Breast epithelium (tissue), 4 donors: ENCODE measurements around the gene ABHD6. TPM values are rescaled to one million over a fixed set of nuclear protein-coding genes. Genes with fewer than 3 reads are reported as not detected.
"Not testable (repeated sequence)": the region's sequence is repeated elsewhere in the genome, so short reads cannot be mapped to it uniquely, and the experiment has no call there.

Experiments used
- DNase-seq, 2 donors: peaks; one replicate each; pipeline ENCODE4 v3.0.0-alpha.2; 2019; ENCODE audit warnings: low spot score in 2 of 2
- H3K27ac ChIP-seq, 2 donors: fragments of 200-600 bp; sonication (generic) in 1 of 2; one replicate each; pipeline ENCODE4 v1.5.1; 2016 to 2019; ENCODE audit warnings: mild to moderate bottlenecking in 1 of 2
- H3K27me3 ChIP-seq, 2 donors: fragments of 200-600 bp; sonication (generic) in 1 of 2; one replicate each; pipeline versions ENCODE4 v1.5.1 to v1.6.0; 2017 to 2019; ENCODE audit warnings: control low read depth in 1 of 2, mild to moderate bottlenecking in 1 of 2
- H3K36me3 ChIP-seq: fragments of 200-600 bp; one replicate; pipeline ENCODE4 v1.5.1; 2019
- H3K4me1 ChIP-seq, 2 donors: fragments of 200-600 bp; sonication (generic); one replicate each; pipeline ENCODE4 v1.5.1; 2016 to 2019; ENCODE audit warnings: control low read depth in 1 of 2
- H3K4me3 ChIP-seq, 3 donors: fragments of 200-600 bp; sonication (generic); 1 replicate in 2 of 3; 2 replicates in 1 of 3; pipeline ENCODE4 v1.5.1; 2016 to 2019; ENCODE audit warnings: mild to moderate bottlenecking in 3 of 3, moderate library complexity in 2 of 3
- H3K9me3 ChIP-seq, 2 donors: fragments of 200-600 bp; sonication (generic) in 1 of 2; one replicate each; pipeline ENCODE4 v1.5.1; 2016 to 2019; ENCODE audit warnings: control low read depth in 1 of 2
- POLR2A ChIP-seq: fragments of 450-650 bp; IDR thresholded peaks from one replicate; pipeline ENCODE4 v1.6.1; 2016; ENCODE audit warnings: antibody characterized with exemption, mild to moderate bottlenecking, moderate library complexity
- POLR2AphosphoS5 ChIP-seq, 3 donors: sonication (generic); formaldehyde crosslinking; IDR thresholded peaks; one replicate each; pipeline ENCODE4 v1.6.1; 2017; ENCODE audit warnings: antibody characterized with exemption in 3 of 3
- intact Hi-C: fragments of 100-400 bp; cut with DNase I; formaldehyde crosslinking; loops from one replicate; pipeline ENCODE4 v1.15.1; 2023; ENCODE audit warnings: low total_unique reads
- total RNA-seq, 3 donors: library from RNA; depleted of rRNA; stranded (reverse); fragments of >200 nt; gene quantifications; one replicate each; pipeline ENCODE4 v1.1.0, GENCODE V29; 2016
- TF ChIP-seq, protein P1 (sequence below), 3 donors: fragments of 450-650 bp; IDR thresholded peaks; one replicate each; pipeline ENCODE4 v1.5.1; 2016 to 2017; ENCODE audit warnings: antibody characterized with exemption in 3 of 3, mild to moderate bottlenecking in 3 of 3, moderate library complexity in 3 of 3

The ABHD6 gene
- total RNA-seq, 3 donors from 2014 or later, result 10.2 to 22.2 (median 13.4) TPM

DNA sequence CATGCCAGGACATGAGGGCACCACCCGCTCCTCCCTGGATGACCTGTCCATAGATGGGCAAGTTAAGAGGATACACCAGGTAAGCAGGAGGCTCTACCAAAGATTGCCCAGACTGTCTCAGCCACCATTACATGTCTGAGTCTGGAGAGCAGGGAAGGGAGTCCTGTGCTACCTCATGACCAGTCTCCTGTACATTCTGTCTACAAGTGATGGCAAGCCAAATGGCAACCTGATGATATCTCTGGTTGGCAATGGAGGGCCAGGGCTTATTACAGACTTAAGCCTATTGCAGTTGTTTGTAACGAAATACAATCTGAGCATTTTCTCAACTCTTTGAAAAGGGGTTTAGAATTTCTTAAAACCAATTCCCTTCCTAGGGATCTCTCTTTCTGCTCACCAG lies 31.8 kb downstream of the ABHD6 start:
- TF ChIP-seq POLR2A, result no peak
- Histone ChIP-seq H3K4me1 (no peaks in the 10 kb centered on the region), H3K36me3 (no peaks in the 10 kb centered on the region), H3K9me3 (no peaks in the 10 kb centered on the region), H3K4me3 (no peak overlapping the region), H3K27me3 (no peaks in the 10 kb centered on the region), H3K27ac (no peak overlapping the region)
- intact Hi-C loops, result no loop called here
- DNase-seq, result no peak

DNA sequence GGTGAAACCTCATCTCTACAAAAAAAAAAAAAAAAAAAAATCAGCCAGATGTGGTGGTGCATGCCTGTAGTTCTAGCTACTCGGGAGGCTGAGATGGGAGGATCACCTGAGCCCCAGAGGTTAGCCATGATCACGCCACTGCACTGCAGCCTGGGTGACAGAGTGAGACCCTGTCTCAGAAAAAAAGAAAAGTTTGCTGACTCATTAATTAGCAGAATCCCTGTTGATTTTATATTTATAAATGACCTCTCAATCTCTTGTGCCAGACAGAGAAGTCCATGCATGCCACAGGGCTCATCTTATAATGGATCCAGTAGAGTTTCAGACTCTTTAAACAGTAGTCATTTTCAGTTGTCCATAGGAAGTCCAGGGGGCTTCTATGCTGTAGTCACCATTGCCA lies 32.9 kb downstream of the ABHD6 start:
- no peaks in the 10 kb centered on the region for H3K36me3 ChIP-seq
- no peak overlapping the region for H3K4me3 ChIP-seq
- no peaks in the 10 kb centered on the region for H3K4me1 ChIP-seq
- H3K9me3 ChIP-seq, result no peaks in the 10 kb centered on the region
- H3K27ac ChIP-seq, result no peak overlapping the region
- TF ChIP-seq POLR2AphosphoS5 (IDR thresholded peaks at IDR 0.05) (no peak), POLR2A (no peak)
- TF ChIP-seq, protein P1, sequence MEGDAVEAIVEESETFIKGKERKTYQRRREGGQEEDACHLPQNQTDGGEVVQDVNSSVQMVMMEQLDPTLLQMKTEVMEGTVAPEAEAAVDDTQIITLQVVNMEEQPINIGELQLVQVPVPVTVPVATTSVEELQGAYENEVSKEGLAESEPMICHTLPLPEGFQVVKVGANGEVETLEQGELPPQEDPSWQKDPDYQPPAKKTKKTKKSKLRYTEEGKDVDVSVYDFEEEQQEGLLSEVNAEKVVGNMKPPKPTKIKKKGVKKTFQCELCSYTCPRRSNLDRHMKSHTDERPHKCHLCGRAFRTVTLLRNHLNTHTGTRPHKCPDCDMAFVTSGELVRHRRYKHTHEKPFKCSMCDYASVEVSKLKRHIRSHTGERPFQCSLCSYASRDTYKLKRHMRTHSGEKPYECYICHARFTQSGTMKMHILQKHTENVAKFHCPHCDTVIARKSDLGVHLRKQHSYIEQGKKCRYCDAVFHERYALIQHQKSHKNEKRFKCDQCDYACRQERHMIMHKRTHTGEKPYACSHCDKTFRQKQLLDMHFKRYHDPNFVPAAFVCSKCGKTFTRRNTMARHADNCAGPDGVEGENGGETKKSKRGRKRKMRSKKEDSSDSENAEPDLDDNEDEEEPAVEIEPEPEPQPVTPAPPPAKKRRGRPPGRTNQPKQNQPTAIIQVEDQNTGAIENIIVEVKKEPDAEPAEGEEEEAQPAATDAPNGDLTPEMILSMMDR (IDR thresholded peaks at IDR 0.05), result no peak
- intact Hi-C loops, result no loop called here
- no peaks in the 10 kb centered on the region for H3K27me3 ChIP-seq
- no peak for DNase-seq

DNA sequence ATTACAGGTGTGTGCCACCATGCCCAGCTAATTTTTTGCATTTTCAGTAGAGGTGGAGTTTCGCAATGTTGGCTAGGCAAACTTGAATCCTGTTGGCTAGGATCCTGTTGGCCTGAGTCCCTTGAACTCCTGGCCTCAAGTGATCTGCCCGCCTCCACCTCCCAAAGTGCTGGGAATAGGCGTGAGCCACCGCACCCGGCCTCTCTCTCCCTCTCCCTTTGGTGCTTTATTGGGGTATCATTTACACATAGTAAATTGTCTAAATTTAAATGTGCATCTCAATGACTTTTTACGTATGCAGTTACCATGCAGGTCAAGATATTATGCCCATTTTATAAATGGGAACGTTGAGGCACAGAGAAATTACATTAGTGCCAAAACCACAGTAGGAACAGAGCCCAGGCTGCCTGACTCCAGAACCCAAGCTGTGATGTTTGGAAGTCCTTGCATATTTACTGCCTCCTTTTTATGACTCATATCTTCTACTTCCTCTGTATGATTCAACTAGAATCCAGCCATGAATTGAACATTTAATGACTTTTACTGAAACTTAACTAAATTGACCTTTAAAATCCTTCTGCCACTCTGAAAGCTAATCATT lies 34.4 kb downstream of the ABHD6 start:
- H3K4me3 ChIP-seq, result no peak overlapping the region
- TF ChIP-seq, protein P1 (IDR thresholded peaks at IDR 0.05), result no peak
- no peak for TF ChIP-seq POLR2A
- TF ChIP-seq POLR2AphosphoS5 (IDR thresholded peaks at IDR 0.05), result no peak
- no peaks in the 10 kb centered on the region for H3K4me1 ChIP-seq
- no peak overlapping the region for H3K27ac ChIP-seq
- no peaks in the 10 kb centered on the region for H3K9me3 ChIP-seq
- no peak for DNase-seq
- intact Hi-C loops, result no loop called here
- H3K36me3 ChIP-seq, result no peaks in the 10 kb centered on the region
- H3K27me3 ChIP-seq, result no peaks in the 10 kb centered on the region

DNA sequence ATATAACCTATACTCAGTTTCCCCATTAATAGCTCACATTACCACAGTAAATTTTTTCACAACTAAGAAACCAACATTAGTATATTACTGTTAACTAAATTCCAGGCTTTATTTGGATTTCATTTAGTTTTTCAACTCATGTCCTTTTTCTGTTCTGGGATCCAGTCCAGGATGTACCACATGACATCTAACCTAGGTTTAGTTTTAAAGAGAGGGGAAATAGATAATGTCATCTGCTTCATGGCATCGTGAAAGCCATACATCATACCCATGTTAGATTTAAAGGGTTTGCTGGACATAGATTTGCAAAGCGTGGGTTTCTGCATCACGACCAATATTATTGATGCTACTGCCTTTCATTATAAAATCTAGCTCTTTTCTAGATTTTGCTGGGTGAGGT lies 35.3 kb downstream of the ABHD6 start:
- Histone ChIP-seq H3K4me1 (no peaks in the 10 kb centered on the region), H3K4me3 (no peak overlapping the region), H3K27me3 (no peaks in the 10 kb centered on the region), H3K36me3 (no peaks in the 10 kb centered on the region), H3K9me3 (no peaks in the 10 kb centered on the region), H3K27ac (no peak overlapping the region)
- TF ChIP-seq, protein P1 (IDR thresholded peaks at IDR 0.05), result no peak
- no peak for TF ChIP-seq POLR2A
- no peak for TF ChIP-seq POLR2AphosphoS5 (IDR thresholded peaks at IDR 0.05)
- intact Hi-C loops, result no loop called here
- DNase-seq, result no peak

DNA sequence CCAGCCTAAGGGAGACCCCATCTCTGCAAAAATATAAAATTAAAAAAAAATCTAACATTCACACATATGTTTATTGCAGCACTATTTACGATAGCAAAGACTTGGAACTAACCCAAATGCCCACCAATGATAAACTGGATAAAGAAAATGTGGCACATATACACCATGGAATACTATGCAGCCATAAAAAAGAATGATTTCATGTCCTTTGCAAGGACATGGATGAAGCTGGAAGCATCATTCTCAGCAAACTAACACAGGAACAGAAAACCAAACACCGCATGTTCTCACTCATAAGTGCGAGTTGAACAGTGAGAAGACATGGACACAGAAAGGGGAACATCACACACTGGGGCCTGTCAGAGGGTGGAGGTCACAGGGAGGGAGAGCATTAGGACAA lies 35.8 kb downstream of the ABHD6 start:
- H3K27me3 ChIP-seq, intact Hi-C loops, H3K9me3 ChIP-seq, H3K4me1 ChIP-seq, H3K27ac ChIP-seq, DNase-seq, H3K36me3 ChIP-seq, H3K4me3 ChIP-seq: not testable (repeated sequence)

DNA sequence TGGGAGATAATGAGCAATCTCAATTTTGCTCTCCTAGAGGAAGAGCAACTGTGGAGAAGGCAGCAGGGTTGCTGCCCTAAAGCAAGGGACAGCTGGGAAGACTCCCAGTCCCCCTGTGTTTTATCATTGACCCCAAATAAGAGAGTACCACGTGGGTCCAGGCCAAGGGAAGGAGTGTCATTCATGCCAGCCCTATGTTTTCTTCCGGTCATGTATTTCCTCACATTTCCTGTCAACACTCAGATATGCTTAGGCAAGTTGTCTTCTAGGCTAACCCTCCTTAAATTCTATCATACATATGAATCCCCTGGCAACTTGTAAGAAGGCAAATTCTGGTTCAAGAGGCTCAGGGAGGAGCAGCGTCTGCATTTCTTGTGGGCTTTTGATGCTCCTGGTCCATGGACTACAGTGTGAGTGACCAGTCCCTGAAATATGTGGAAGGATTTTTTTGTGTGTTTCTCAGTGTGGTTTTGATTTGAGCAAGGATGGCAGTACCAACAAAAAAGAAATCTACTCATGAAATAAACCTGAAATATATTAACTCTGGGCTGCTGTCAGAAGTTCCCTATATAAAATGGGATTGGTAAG lies 36.5 kb downstream of the ABHD6 start:
- Histone ChIP-seq H3K27ac (no peak overlapping the region), H3K4me1 (no peaks in the 10 kb centered on the region), H3K4me3 (no peak overlapping the region), H3K36me3 (no peaks in the 10 kb centered on the region), H3K9me3 (no peaks in the 10 kb centered on the region), H3K27me3 (no peaks in the 10 kb centered on the region)
- no peak for TF ChIP-seq POLR2A
- no peak for TF ChIP-seq POLR2AphosphoS5 (IDR thresholded peaks at IDR 0.05)
- TF ChIP-seq, protein P1 (IDR thresholded peaks at IDR 0.05), result no peak
- intact Hi-C loops, result no loop called here
- no peak for DNase-seq
